CD4-positive, alpha-beta T cell treated with Interleukin-17A for 1 hour (primary cell): ENCODE results near the gene TSPAN15.
"Not testable (repeated sequence)": the region's sequence is repeated elsewhere in the genome, so short reads cannot be mapped to it uniquely, and the experiment has no call there.

ENCODE experiments used
- DNase-seq: peaks from one replicate; pipeline ENCODE4 v3.0.0-alpha.2; 2020

The TSPAN15 gene

GRCh38 chr10:69467928-69468750 is 16.9 kb downstream of the TSPAN15 start:
- DNase-seq = no peak

- DNase-seq = no peak
Observed at GRCh38 chr10:69468751-69469089, 17.5 kb downstream of the TSPAN15 start.

GRCh38 chr10:69469976-69470375 is 18.7 kb downstream of the TSPAN15 start:
- DNase-seq = no peak

GRCh38 chr10:69470463-69471384 is 19.5 kb downstream of the TSPAN15 start:
- no peak for DNase-seq

- DNase-seq = no peak
Observed at GRCh38 chr10:69472142-69472541, 20.9 kb downstream of the TSPAN15 start.

- no peak for DNase-seq
Observed at GRCh38 chr10:69472544-69472943, 21.3 kb downstream of the TSPAN15 start.

GRCh38 chr10:69473304-69473990 is 22.2 kb downstream of the TSPAN15 start:
- DNase-seq = no peak

- no peak for DNase-seq
Observed at GRCh38 chr10:69474742-69475432, 23.6 kb downstream of the TSPAN15 start.

GRCh38 chr10:69475433-69475830 is 24.2 kb downstream of the TSPAN15 start:
- DNase-seq = no peak

GRCh38 chr10:69477968-69478597 is 26.8 kb downstream of the TSPAN15 start:
- DNase-seq = no peak

- DNase-seq = no peak
Observed at GRCh38 chr10:69479240-69480067, 28.2 kb downstream of the TSPAN15 start.

- DNase-seq = no peak
Observed at GRCh38 chr10:69480068-69480412, 28.8 kb downstream of the TSPAN15 start.

- no peak for DNase-seq
Observed at GRCh38 chr10:69481305-69481704, 30.0 kb downstream of the TSPAN15 start.

GRCh38 chr10:69481811-69482524 is 30.7 kb downstream of the TSPAN15 start:
- DNase-seq = no peak

- DNase-seq = no peak
Observed at GRCh38 chr10:69483963-69484362, 32.7 kb downstream of the TSPAN15 start.

GRCh38 chr10:69484736-69485135 is 33.5 kb downstream of the TSPAN15 start:
- no peak for DNase-seq

GRCh38 chr10:69486922-69487730 is 35.9 kb downstream of the TSPAN15 start:
- DNase-seq = no peak

GRCh38 chr10:69488149-69488844 is 37.0 kb downstream of the TSPAN15 start:
- not testable (repeated sequence) for DNase-seq

- DNase-seq = not testable (repeated sequence)
Observed at GRCh38 chr10:69488856-69489255, 37.6 kb downstream of the TSPAN15 start.
